Endothelial cell of umbilical vein (primary cell): ENCODE measurements around the gene NPS. TPM values are rescaled to one million over a fixed set of nuclear protein-coding genes. Genes with fewer than 3 reads are reported as not detected.

Source experiments
- BruUV-seq: library from RNA; stranded (reverse); fragments of 400-500 nt; replicated peaks from 2 replicates; lab custom pipeline; 2021; lab: Mats Ljungman, UMichigan
- CTCF ChIA-PET: fragments of 300-600, 350-600 bp; sonication (Branson Sonifier 250); formaldehyde crosslinking; loops from one replicate; lab custom pipeline; 2021; ENCODE audit warnings: antibody characterized with exemption, inconsistent platforms; lab: Charles Lee
- POLR2A ChIA-PET: fragments of 300-600, 350-600 bp; sonication (Branson Sonifier 250); formaldehyde crosslinking; loops from one replicate; lab custom pipeline; 2021; ENCODE audit warnings: antibody characterized with exemption, inconsistent platforms; lab: Charles Lee
- DNase-seq: peaks from one replicate; pipeline ENCODE4 v3.0.0-alpha.2; 2011; ENCODE audit warnings: low read depth, low spot score
- FAIRE-seq: peaks from 2 replicates; lab custom pipeline; 2011; peaks lifted over from hg19 to GRCh38; lab: Jason Lieb, UNC
- H2AFZ ChIP-seq: 2 replicates; pipeline ENCODE4 v1.6.0; 2012; ENCODE audit warnings: low read depth, low read length, control low read depth, inconsistent platforms
- H3K27ac ChIP-seq: 2 replicates; pipeline ENCODE4 v1.5.1; 2011; ENCODE audit warnings: low read depth, mild to moderate bottlenecking, control low read depth, low read length, moderate library complexity; ENCODE audit not compliant: insufficient read depth
- H3K27me3 ChIP-seq, 2 experiments: 2 replicates each; pipeline versions ENCODE4 v1.6.0 to v1.6.1; 2011; ENCODE audit warnings: low read length in 2 of 2, mixed read lengths in 1 of 2; ENCODE audit not compliant: control insufficient read depth in 2 of 2, insufficient read depth in 2 of 2
- H3K36me3 ChIP-seq, 2 experiments: 2 replicates in 1 of 2; 3 replicates in 1 of 2; pipeline ENCODE4 v1.5.1; 2011; ENCODE audit warnings: low read length in 2 of 2, mild to moderate bottlenecking in 1 of 2, moderate library complexity in 1 of 2; ENCODE audit not compliant: control insufficient read depth in 2 of 2, insufficient read depth in 2 of 2; ENCODE audit errors: extremely low read depth in 1 of 2
- H3K4me1 ChIP-seq: 3 replicates; pipeline ENCODE4 v1.5.1; 2011; ENCODE audit warnings: mild to moderate bottlenecking, low read length; ENCODE audit not compliant: control insufficient read depth, insufficient read depth; ENCODE audit errors: extremely low read depth
- H3K4me2 ChIP-seq: 2 replicates; pipeline ENCODE4 v1.6.1; 2011; ENCODE audit warnings: low read length, control low read depth, mixed read lengths; ENCODE audit not compliant: insufficient read depth
- H3K4me3 ChIP-seq, 3 experiments: fragments of 200-600 bp in 1 of 3; sonication (generic), shearing (Covaris generic) in 1 of 3; replicated peaks in 1 of 3; 2 replicates each; pipeline ENCODE4 v1.5.1; 2011 to 2016; ENCODE audit warnings: control low read depth in 3 of 3, low read length in 3 of 3, mild to moderate bottlenecking in 2 of 3, inconsistent platforms in 1 of 3, low read depth in 1 of 3, moderate library complexity in 1 of 3; ENCODE audit not compliant: insufficient read depth in 1 of 3
- H3K79me2 ChIP-seq: 2 replicates; pipeline ENCODE4 v1.6.0; 2012; ENCODE audit warnings: low read length, inconsistent platforms; ENCODE audit not compliant: control insufficient read depth, insufficient read depth
- H3K9ac ChIP-seq: replicated peaks from 2 replicates; pipeline ENCODE3; 2011; ENCODE audit warnings: low read length, control low read depth; ENCODE audit not compliant: insufficient read depth; ENCODE audit errors: extremely low read depth
- H3K9me1 ChIP-seq: replicated peaks from 3 replicates; pipeline ENCODE4 v1.6.0; 2011; ENCODE audit warnings: mild to moderate bottlenecking, low read length; ENCODE audit not compliant: control insufficient read depth, insufficient read depth; ENCODE audit errors: extremely low read depth
- H3K9me3 ChIP-seq: replicated peaks from 2 replicates; pipeline ENCODE4 v1.5.1; 2012; ENCODE audit warnings: low read length, inconsistent platforms; ENCODE audit not compliant: control insufficient read depth, insufficient read depth
- H4K20me1 ChIP-seq: replicated peaks from 2 replicates; pipeline ENCODE3; 2011; ENCODE audit warnings: mild to moderate bottlenecking, low read length; ENCODE audit not compliant: control insufficient read depth, insufficient read depth; ENCODE audit errors: extremely low read depth
- CTCF ChIP-seq, 2 donors: IDR thresholded peaks; 1 replicate in 1 of 2; 2 replicates in 1 of 2; pipeline ENCODE4 v1.5.1; 2011; ENCODE audit warnings: low read length in 2 of 2, mild to moderate bottlenecking in 2 of 2, moderate library complexity in 2 of 2, control low read depth in 1 of 2, inconsistent platforms in 1 of 2, low read depth in 1 of 2; ENCODE audit not compliant: insufficient read depth in 1 of 2; ENCODE audit errors: extremely low read depth in 1 of 2
- EZH2 ChIP-seq: IDR thresholded peaks from 2 replicates; pipeline ENCODE4 v1.6.1; 2012; ENCODE audit warnings: borderline replicate concordance, low read depth, mild to moderate bottlenecking, moderate library complexity, low read length, inconsistent platforms; ENCODE audit not compliant: severe bottlenecking
- FOS ChIP-seq: IDR thresholded peaks from 2 replicates; pipeline ENCODE4 v1.6.1; 2011; ENCODE audit warnings: mild to moderate bottlenecking, low read length, moderate library complexity, borderline replicate concordance; ENCODE audit not compliant: insufficient read depth
- GATA2 ChIP-seq: IDR thresholded peaks from 2 replicates; pipeline ENCODE4 v1.7.0; 2011; ENCODE audit warnings: low read depth, mild to moderate bottlenecking, moderate library complexity, mixed read lengths, low read length; ENCODE audit not compliant: insufficient read length, insufficient read depth
- JUN ChIP-seq: IDR thresholded peaks from 2 replicates; pipeline ENCODE4 v1.6.1; 2011; ENCODE audit warnings: borderline replicate concordance, low read depth; ENCODE audit not compliant: insufficient read length, insufficient read depth
- MAX ChIP-seq: IDR thresholded peaks from 2 replicates; pipeline ENCODE4 v1.6.1; 2011; ENCODE audit not compliant: insufficient read depth, insufficient read length
- MYC ChIP-seq: IDR thresholded peaks from one replicate; pipeline ENCODE4 v1.6.1; 2011; ENCODE audit warnings: mild to moderate bottlenecking, low read depth, low read length
- POLR2A ChIP-seq: IDR thresholded peaks from 2 replicates; pipeline ENCODE4 v1.6.1; 2012; ENCODE audit warnings: low read depth, mild to moderate bottlenecking, control low read depth, low read length
- POLR2AphosphoS5 ChIP-seq: IDR thresholded peaks from 2 replicates; pipeline ENCODE4 v1.6.1; 2012; ENCODE audit warnings: low read depth, mild to moderate bottlenecking, control low read depth, low read length, moderate library complexity; ENCODE audit not compliant: insufficient read depth
- dilution Hi-C: fragments of 300-500 bp; cut with MboI; formaldehyde crosslinking; loops from one replicate; pipeline ENCODE4 v1.15.0; 2019; ENCODE audit warnings: low sequenced_read_pairs; ENCODE audit not compliant: extremely low pct_ligation_motif_present
- intact Hi-C: fragments of 100-400 bp; cut with micrococcal nuclease; formaldehyde crosslinking; loops from one replicate; pipeline ENCODE4 v1.10.0; 2022
- polyA plus RNA-seq, 4 experiments: library from polyadenylated mRNA; depleted of rRNA in 3 of 4; stranded (reverse) in 3 of 4; unstranded in 1 of 4; fragments of >200 nt; gene quantifications; 2 replicates each; pipeline versions ENCODE4 v1.2.1 to v1.2.3, GENCODE V29; 2011 to 2012; ENCODE audit warnings: missing spikeins in 1 of 4
- total RNA-seq: library from RNA; stranded (reverse); gene quantifications from 2 replicates; pipeline ENCODE4 v1.2.3, GENCODE V29; 2021

Gene NPS
- total and polyA plus RNA-seq, 2 donors (not counting 3 experiments of a cell fraction or from before 2014, with no cell fraction given), result not detected

GRCh38 chr10:127500127-127500526 is 49.0 kb upstream of the NPS start:
- ChIA-PET POLR2A (no interaction called here), CTCF (no interaction called here)
- TF ChIP-seq GATA2 (no peak), FOS (no peak), EZH2 (no peak), MAX (no peak), CTCF (IDR thresholded peaks at IDR 0.05; ENCODE audit: extremely low read depth in 1 of 2, insufficient read depth in 1 of 2, low read depth in 1 of 2, low read length in 2 of 2) (no peak), POLR2A (no peak), POLR2AphosphoS5 (no peak), JUN (no peak), MYC (no peak)
- no TSS peak for BruUV-seq
- FAIRE-seq (no peak), DNase-seq (no peak)
- Histone ChIP-seq H3K9me1 (no peaks in the 10 kb centered on the region), H3K9ac (no peak overlapping the region), H3K79me2 (no peaks in the 10 kb centered on the region), H3K4me1 (no peaks in the 10 kb centered on the region), H2AFZ (no peak overlapping the region), H3K27ac (no peak overlapping the region), H3K4me3 (no peak overlapping the region), H4K20me1 (no peaks in the 10 kb centered on the region), H3K9me3 (no peaks in the 10 kb centered on the region), H3K27me3 (no peaks in the 10 kb centered on the region), H3K4me2 (no peak overlapping the region), H3K36me3 (no peaks in the 10 kb centered on the region)
- intact Hi-C loops (no loop called here), dilution Hi-C loops (no loop called here)
